Activated B cell treated with CpG ODN at 0.5 μM for 24 hours (primary cell): ENCODE data around the gene ATRN. TPM values are rescaled to one million over a fixed set of nuclear protein-coding genes. Genes with fewer than 3 reads are reported as not detected.

Experiments
- ATAC-seq: fragments of 200-7000 bp; cut with Tn5 transposase; one replicate; pipeline ENCODE4 v1.10.0; 2021; ENCODE audit warnings: low read depth, mild to moderate bottlenecking, moderate library complexity
- CTCF ChIA-PET: fragments of 350-600 bp; sonication (Branson Sonifier 250); formaldehyde crosslinking; loops from one replicate; lab custom pipeline; 2021; ENCODE audit warnings: antibody characterized with exemption; lab: Charles Lee
- POLR2A ChIA-PET: fragments of 350-600 bp; sonication (Branson Sonifier 250); formaldehyde crosslinking; loops from one replicate; lab custom pipeline; 2021; ENCODE audit warnings: antibody characterized with exemption; lab: Charles Lee
- DNase-seq: peaks from one replicate; pipeline ENCODE4 v3.0.0; 2022
- H3K27ac Mint-ChIP-seq: one replicate; pipeline ENCODE4 v1.8.0; 2020; ENCODE audit warnings: mixed read lengths
- H3K27me3 Mint-ChIP-seq: one replicate; pipeline ENCODE4 v1.8.0; 2021; ENCODE audit warnings: mixed read lengths
- H3K36me3 Mint-ChIP-seq: one replicate; pipeline ENCODE4 v1.8.0; 2021; ENCODE audit warnings: low read depth, mixed read lengths
- H3K4me1 Mint-ChIP-seq: one replicate; pipeline ENCODE4 v1.8.0; 2021; ENCODE audit warnings: mixed read lengths
- H3K4me3 Mint-ChIP-seq: one replicate; pipeline ENCODE4 v1.8.0; 2020; ENCODE audit warnings: mild to moderate bottlenecking, mixed read lengths
- H3K9me3 Mint-ChIP-seq: one replicate; pipeline ENCODE4 v1.8.0; 2020; ENCODE audit warnings: mixed read lengths
- CTCF ChIP-seq: fragments of 200-600 bp; IDR thresholded peaks from one replicate; pipeline ENCODE4 v1.8.0; 2022; ENCODE audit warnings: antibody characterized with exemption, mild to moderate bottlenecking
- intact Hi-C: fragments of 100-400 bp; cut with micrococcal nuclease; formaldehyde crosslinking; loops from one replicate; pipeline ENCODE4 v1.15.1; 2024
- total RNA-seq: library from RNA; stranded (reverse); gene quantifications from 2 replicates; pipeline ENCODE4 v1.2.3, GENCODE V29; 2022

The ATRN gene
- total RNA-seq, 1 donor from 2014 or later = 13.0 TPM

GRCh38 chr20:3479759-3480615 is 9.2 kb downstream of the ATRN start:
- no peak for ATAC-seq

GRCh38 chr20:3483309-3483708 is 12.5 kb downstream of the ATRN start:
- ATAC-seq = no peak
- Mint-ChIP-seq H3K4me1 (peaks cover 12% of the 10 kb centered on the region), H3K27ac (no peak overlapping the region), H3K36me3 (peaks cover 17% of the 10 kb centered on the region), H3K27me3 (no peaks in the 10 kb centered on the region), H3K9me3 (peaks cover 8% of the 10 kb centered on the region), H3K4me3 (no peak overlapping the region)
- DNase-seq = no peak
- CTCF ChIA-PET = no interaction called here
- intact Hi-C loops = no loop called here
- POLR2A ChIA-PET = no interaction called here
- TF ChIP-seq CTCF = no peak

More at GRCh38 chr20:3479759-3480615, 9.2 kb downstream of the ATRN start:
- POLR2A ChIA-PET = no interaction called here
- Mint-ChIP-seq H3K4me1 (peaks cover 9% of the 10 kb centered on the region), H3K36me3 (peaks cover 4% of the 10 kb centered on the region), H3K4me3 (no peak overlapping the region), H3K27ac (no peak overlapping the region), H3K9me3 (no peaks in the 10 kb centered on the region), H3K27me3 (no peaks in the 10 kb centered on the region)
- intact Hi-C loops = no loop called here
- no peak for TF ChIP-seq CTCF
- no peak for DNase-seq
- CTCF ChIA-PET = no interaction called here

GRCh38 chr20:3483784-3484183 is 13.0 kb downstream of the ATRN start:
- TF ChIP-seq CTCF = no peak
- ATAC-seq (no peak), DNase-seq (no peak)
- ChIA-PET CTCF (no interaction called here), POLR2A (no interaction called here)
- Mint-ChIP-seq H3K27ac (no peak overlapping the region), H3K27me3 (no peaks in the 10 kb centered on the region), H3K4me3 (no peak overlapping the region), H3K4me1 (peaks cover 12% of the 10 kb centered on the region), H3K36me3 (peaks cover 15% of the 10 kb centered on the region), H3K9me3 (peaks cover 8% of the 10 kb centered on the region)
- intact Hi-C loops = no loop called here

GRCh38 chr20:3485913-3486312 is 15.1 kb downstream of the ATRN start:
- H3K9me3 Mint-ChIP-seq = peaks cover 8% of the 10 kb centered on the region

More at GRCh38 chr20:3485913-3486312, 15.1 kb downstream of the ATRN start:
- POLR2A ChIA-PET = no interaction called here
- no peak for TF ChIP-seq CTCF
- CTCF ChIA-PET = no interaction called here
- H3K36me3 Mint-ChIP-seq = peaks cover 19% of the 10 kb centered on the region
- DNase-seq = no peak
- no peak overlapping the region for H3K27ac Mint-ChIP-seq
- intact Hi-C loops = loop anchor here (2.0 kb wide), 1 partner anchor 19 kb away; no protein-coding TSS in a partner anchor
- no peak overlapping the region for H3K4me3 Mint-ChIP-seq
- H3K4me1 Mint-ChIP-seq = peaks cover 7% of the 10 kb centered on the region
- no peak for ATAC-seq
- H3K27me3 Mint-ChIP-seq = no peaks in the 10 kb centered on the region
